H1 (cell line): ENCODE measurements around the gene CMIP. TPM values are rescaled to one million over a fixed set of nuclear protein-coding genes. Genes with fewer than 3 reads are reported as not detected.

ENCODE experiments used
- CTCF ChIA-PET: fragments of 300-600 bp; sonication (Branson Sonifier 250); formaldehyde crosslinking; loops from one replicate; lab custom pipeline; 2021; ENCODE audit not compliant: partially characterized antibody; lab: Charles Lee
- POLR2A ChIA-PET: fragments of 300-600 bp; sonication (Branson Sonifier 250); formaldehyde crosslinking; loops from one replicate; lab custom pipeline; 2021; ENCODE audit warnings: inconsistent platforms; ENCODE audit not compliant: partially characterized antibody; lab: Charles Lee
- DNase-seq, 2 experiments: peaks; one replicate each; pipeline versions ENCODE4 v3.0.0 to v3.0.0-alpha.2; 2010 to 2022; ENCODE audit warnings: low spot score in 2 of 2, low read depth in 1 of 2, mixed read lengths in 1 of 2
- FAIRE-seq: peaks from 2 replicates; lab custom pipeline; 2011; peaks lifted over from hg19 to GRCh38; lab: Jason Lieb, UNC
- H2AFZ ChIP-seq: 2 replicates; pipeline ENCODE4 v1.8.1; 2012; ENCODE audit warnings: low read length, inconsistent platforms
- H2AK5ac ChIP-seq: 2 replicates; pipeline ENCODE4 v1.6.1; 2013; ENCODE audit warnings: low read depth, low read length
- H2BK120ac ChIP-seq: replicated peaks from 2 replicates; pipeline ENCODE3; 2013; ENCODE audit warnings: low read depth, low read length, inconsistent platforms
- H2BK12ac ChIP-seq: 2 replicates; pipeline ENCODE4 v1.6.1; 2013; ENCODE audit warnings: low read depth, low read length
- H2BK15ac ChIP-seq: 2 replicates; pipeline ENCODE4 v1.6.1; 2013; ENCODE audit warnings: low read length
- H2BK20ac ChIP-seq: 2 replicates; pipeline ENCODE4 v1.6.1; 2013; ENCODE audit warnings: low read length
- H2BK5ac ChIP-seq: 2 replicates; pipeline ENCODE4 v1.6.1; 2013; ENCODE audit warnings: low read depth, low read length
- H3K14ac ChIP-seq: 2 replicates; pipeline ENCODE4 v1.6.1; 2013; ENCODE audit warnings: inconsistent platforms; ENCODE audit not compliant: insufficient read length
- H3K18ac ChIP-seq: 2 replicates; pipeline ENCODE4 v1.6.1; 2013; ENCODE audit warnings: low read length; ENCODE audit errors: extremely low read depth
- H3K23ac ChIP-seq: 2 replicates; pipeline ENCODE4 v1.6.1; 2013; ENCODE audit warnings: inconsistent platforms; ENCODE audit not compliant: insufficient read length
- H3K23me2 ChIP-seq: 2 replicates; pipeline ENCODE4 v1.6.1; 2013; ENCODE audit warnings: low read depth, low read length
- H3K27ac ChIP-seq: 2 replicates; pipeline ENCODE4 v1.6.1; 2011; ENCODE audit warnings: low read depth, low read length, inconsistent platforms
- H3K27me3 ChIP-seq, 4 experiments: replicated peaks in 1 of 4; 1 replicate in 1 of 4; 2 replicates in 3 of 4; pipeline versions ENCODE4 v1.6.1 to v1.8.1; 2011 to 2013; ENCODE audit warnings: low read length in 3 of 4, mild to moderate bottlenecking in 3 of 4, inconsistent platforms in 2 of 4, mixed read lengths in 2 of 4, moderate library complexity in 1 of 4; ENCODE audit not compliant: control insufficient read depth in 3 of 4, insufficient read depth in 3 of 4; ENCODE audit errors: extremely low read depth in 1 of 4
- H3K36me3 ChIP-seq, 4 experiments: 2 replicates each; pipeline versions ENCODE4 v1.6.1 to v1.8.1; 2011 to 2013; ENCODE audit warnings: mild to moderate bottlenecking in 4 of 4, low read length in 3 of 4, moderate library complexity in 2 of 4, control low read depth in 1 of 4, inconsistent platforms in 1 of 4; ENCODE audit not compliant: insufficient read depth in 4 of 4, control insufficient read depth in 2 of 4
- H3K4ac ChIP-seq: replicated peaks from 2 replicates; pipeline ENCODE3; 2013; ENCODE audit warnings: low read length, low read depth, mixed read lengths, inconsistent platforms; ENCODE audit not compliant: insufficient read length
- H3K4me1 ChIP-seq, 4 experiments: replicated peaks in 1 of 4; 1 replicate in 1 of 4; 2 replicates in 3 of 4; pipeline versions ENCODE4 v1.6.1 to v1.8.1; 2011 to 2013; ENCODE audit warnings: low read length in 3 of 4, inconsistent platforms in 2 of 4, mixed read lengths in 1 of 4; ENCODE audit not compliant: insufficient read depth in 4 of 4, control insufficient read depth in 3 of 4
- H3K4me2 ChIP-seq, 2 experiments: 2 replicates each; pipeline versions ENCODE4 v1.6.1 to v1.8.1; 2011 to 2013; ENCODE audit warnings: low read depth in 2 of 2, low read length in 2 of 2, control low read depth in 1 of 2, inconsistent platforms in 1 of 2, mild to moderate bottlenecking in 1 of 2; ENCODE audit not compliant: insufficient read depth in 1 of 2
- H3K4me3 ChIP-seq, 4 experiments: fragments of 200-600, 300-600 bp in 1 of 4; sonication (generic), shearing (Covaris generic), sonication (Bioruptor Twin) in 1 of 4; 2 replicates each; pipeline versions ENCODE4 v1.5.1 to v1.8.1; 2011 to 2016; ENCODE audit warnings: low read length in 4 of 4, low read depth in 3 of 4, control low read depth in 2 of 4, inconsistent platforms in 2 of 4, mild to moderate bottlenecking in 2 of 4, mixed read lengths in 1 of 4, moderate library complexity in 1 of 4; ENCODE audit not compliant: insufficient read depth in 2 of 4; ENCODE audit errors: extremely low read depth in 1 of 4
- H3K56ac ChIP-seq: replicated peaks from 2 replicates; pipeline ENCODE3; 2013; ENCODE audit warnings: low read depth, mild to moderate bottlenecking, mixed read lengths, low read length, inconsistent platforms; ENCODE audit not compliant: insufficient read length
- H3K79me1 ChIP-seq: 2 replicates; pipeline ENCODE4 v1.6.1; 2013; ENCODE audit warnings: low read depth, low read length, control low read depth
- H3K79me2 ChIP-seq, 2 experiments: 2 replicates each; pipeline versions ENCODE4 v1.6.1 to v1.8.1; 2012 to 2013; ENCODE audit warnings: low read length in 2 of 2, mild to moderate bottlenecking in 2 of 2, inconsistent platforms in 1 of 2; ENCODE audit not compliant: insufficient read depth in 2 of 2, control insufficient read depth in 1 of 2
- H3K9ac ChIP-seq, 4 experiments: replicated peaks in 1 of 4; 1 replicate in 1 of 4; 2 replicates in 3 of 4; pipeline versions ENCODE4 v1.6.1 to v1.8.1; 2011 to 2013; ENCODE audit warnings: low read depth in 3 of 4, low read length in 3 of 4, control low read depth in 2 of 4, mild to moderate bottlenecking in 2 of 4, moderate library complexity in 2 of 4, inconsistent platforms in 1 of 4; ENCODE audit errors: extremely low read depth in 1 of 4
- H3K9me3 ChIP-seq, 2 experiments: 2 replicates each; pipeline versions ENCODE4 v1.6.1 to v1.8.1; 2012 to 2013; ENCODE audit warnings: mild to moderate bottlenecking in 2 of 2, moderate library complexity in 2 of 2, control low read depth in 1 of 2, inconsistent platforms in 1 of 2, low read depth in 1 of 2, low read length in 1 of 2, mixed read lengths in 1 of 2; ENCODE audit not compliant: insufficient read depth in 2 of 2
- H4K20me1 ChIP-seq, 2 experiments: replicated peaks in 1 of 2; 2 replicates each; pipeline versions ENCODE3 to v1.8.1; 2011 to 2013; ENCODE audit warnings: inconsistent platforms in 2 of 2, low read length in 2 of 2, mild to moderate bottlenecking in 1 of 2; ENCODE audit not compliant: insufficient read depth in 2 of 2, control insufficient read depth in 1 of 2
- H4K5ac ChIP-seq: 2 replicates; pipeline ENCODE4 v1.6.1; 2013; ENCODE audit warnings: low read length, low read depth, mixed read lengths, inconsistent platforms; ENCODE audit not compliant: insufficient read length
- H4K8ac ChIP-seq: 2 replicates; pipeline ENCODE4 v1.8.0; 2013; ENCODE audit warnings: mild to moderate bottlenecking, moderate library complexity, low read length, inconsistent platforms; ENCODE audit not compliant: insufficient read depth; ENCODE audit errors: extremely low read depth
- H4K91ac ChIP-seq: replicated peaks from 2 replicates; pipeline ENCODE3; 2013; ENCODE audit warnings: low read length, mixed read lengths, inconsistent platforms; ENCODE audit not compliant: insufficient read length
- MAFK ChIP-seq: IDR thresholded peaks from 2 replicates; pipeline ENCODE4 v1.6.1; 2012; ENCODE audit warnings: low read depth, mild to moderate bottlenecking, improper control_type of control experiment, low read length
- SP1 ChIP-seq: IDR thresholded peaks from 2 replicates; pipeline ENCODE4 v1.6.1; 2011; ENCODE audit warnings: low read depth, low read length
- TEAD4 ChIP-seq: IDR thresholded peaks from 2 replicates; pipeline ENCODE4 v1.6.1; 2012; ENCODE audit warnings: low read depth, low read length, inconsistent platforms, mixed read lengths
- WGBS, 2 experiments: shearing (Covaris generic) in 1 of 2; methylation state at CpG; one replicate each; pipeline versions ENCODE4 v1.1.6 to v1.1.7; 2013 to 2015; ENCODE audit warnings: low lambda C conversion rate in 2 of 2, mixed read lengths in 2 of 2, inconsistent platforms in 1 of 2, low coverage in 1 of 2, missing lambda C conversion rate in 1 of 2; ENCODE audit not compliant: insufficient replicate concordance in 2 of 2, insufficient coverage in 1 of 2, insufficient read length in 1 of 2; ENCODE audit errors: extremely low coverage in 1 of 2, missing lambda C conversion rate in 1 of 2; 5-methylcytosine and 5-hydroxymethylcytosine counted together
- polyA plus RNA-seq, 7 experiments: library from polyadenylated mRNA; depleted of rRNA in 3 of 7; stranded (reverse) in 5 of 7; unstranded in 2 of 7; fragments of >200 nt in 5 of 7; fragments of 200-250 nt in 2 of 7; gene quantifications; 1 replicate in 5 of 7; 2 replicates in 1 of 7; 4 replicates in 1 of 7; pipeline versions ENCODE4 v1.2.1 to v1.2.3, GENCODE V29; 2011 to 2013; ENCODE audit warnings: missing spikeins in 2 of 7, mixed read lengths in 2 of 7
- total RNA-seq: library from RNA; stranded (reverse); fragmentation: NEBNext Ultra II Directional; extraction: Animal tissue kit (Norgen Biotek cat#: 25700); gene quantifications from 2 replicates; pipeline ENCODE4 v1.2.1, GENCODE V29; 2021

CMIP gene
- total and polyA plus RNA-seq, 2 of the 8 experiments (the other 6 are each of a cell fraction or from before 2014, with no cell fraction given) = 7.9 to 53.2 TPM

GRCh38 chr16:81705261-81705660 lies 260.7 kb downstream of the CMIP start:
- Histone ChIP-seq H3K36me3 (peaks cover 3 to 26% (median 14%) of the 10 kb centered on the region in 4 experiments; a peak in 7 of 8 replicates), H2BK15ac (no peak overlapping the region), H3K23ac (no peak overlapping the region), H3K4me2 (no peak overlapping the region), H3K23me2 (no peaks in the 10 kb centered on the region), H2AK5ac (no peak overlapping the region), H3K79me1 (no peaks in the 10 kb centered on the region), H3K56ac (no peak overlapping the region), H2BK20ac (no peak overlapping the region), H3K27me3 (no peaks in the 10 kb centered on the region), H2BK120ac (no peak overlapping the region), H3K4me1 (peaks cover 0 to 7% (median 4%) of the 10 kb centered on the region in 4 experiments; a peak in 4 of 7 replicates), H3K4ac (no peak overlapping the region), H3K9ac (no peak overlapping the region), H3K18ac (no peak overlapping the region), H3K4me3 (no peak overlapping the region), H3K27ac (no peak overlapping the region), H4K5ac (no peak overlapping the region), H4K8ac (no peak overlapping the region), H4K20me1 (peaks cover 0 to 5% of the 10 kb centered on the region in 2 experiments), H2AFZ (no peak overlapping the region), H3K14ac (no peak overlapping the region), H4K91ac (no peak overlapping the region), H2BK12ac (no peak overlapping the region), H2BK5ac (no peak overlapping the region), H3K9me3 (no peaks in the 10 kb centered on the region), H3K79me2 (no peaks in the 10 kb centered on the region)
- 87% methylated on average over 13 of the region's 13 CpGs; no CpG with 5 or more reads in 1 of the 2 experiments for WGBS, 2 experiments
- POLR2A ChIA-PET = no interaction called here
- DNase-seq (no peak), FAIRE-seq (no peak)
- no peak for TF ChIP-seq SP1
- no peak for TF ChIP-seq MAFK
- TF ChIP-seq TEAD4 = no peak
- CTCF ChIA-PET = interaction anchor here (0.8 to 4.9 kb wide), 5 partner anchors 9 to 120 kb away, joined by 3 to 23 read pairs (median 3); no protein-coding TSS in a partner anchor
